AG10803 (cell line): ENCODE measurements around the gene LTBP4.

Experiments
- DNase-seq: peaks from one replicate; pipeline ENCODE4 v3.0.0; 2010; ENCODE audit warnings: low read depth
- H3K4me3 ChIP-seq: 2 replicates; pipeline ENCODE4 v1.5.1; 2011; ENCODE audit warnings: mild to moderate bottlenecking, low read length, control low read depth
- TF ChIP-seq, protein P1 (sequence below): conservative IDR thresholded peaks from 2 replicates; pipeline ENCODE4 v1.5.1; 2011; ENCODE audit warnings: mild to moderate bottlenecking, low read length, control low read depth, inconsistent platforms

The LTBP4 gene

DNA sequence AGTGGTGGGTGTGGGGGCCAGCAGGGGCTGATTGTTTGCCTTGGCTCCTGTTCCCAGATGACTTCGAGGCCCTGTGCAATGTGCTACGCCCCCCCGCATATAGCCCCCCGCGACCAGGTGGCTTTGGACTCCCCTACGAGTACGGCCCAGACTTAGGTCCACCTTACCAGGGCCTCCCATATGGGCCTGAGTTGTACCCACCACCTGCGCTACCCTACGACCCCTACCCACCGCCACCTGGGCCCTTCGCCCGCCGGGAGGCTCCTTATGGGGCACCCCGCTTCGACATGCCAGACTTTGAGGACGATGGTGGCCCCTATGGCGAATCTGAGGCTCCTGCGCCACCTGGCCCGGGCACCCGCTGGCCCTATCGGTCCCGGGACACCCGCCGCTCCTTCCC lies 25.7 kb downstream of the LTBP4 start:
- no peak overlapping the region for H3K4me3 ChIP-seq
- TF ChIP-seq, protein P1, sequence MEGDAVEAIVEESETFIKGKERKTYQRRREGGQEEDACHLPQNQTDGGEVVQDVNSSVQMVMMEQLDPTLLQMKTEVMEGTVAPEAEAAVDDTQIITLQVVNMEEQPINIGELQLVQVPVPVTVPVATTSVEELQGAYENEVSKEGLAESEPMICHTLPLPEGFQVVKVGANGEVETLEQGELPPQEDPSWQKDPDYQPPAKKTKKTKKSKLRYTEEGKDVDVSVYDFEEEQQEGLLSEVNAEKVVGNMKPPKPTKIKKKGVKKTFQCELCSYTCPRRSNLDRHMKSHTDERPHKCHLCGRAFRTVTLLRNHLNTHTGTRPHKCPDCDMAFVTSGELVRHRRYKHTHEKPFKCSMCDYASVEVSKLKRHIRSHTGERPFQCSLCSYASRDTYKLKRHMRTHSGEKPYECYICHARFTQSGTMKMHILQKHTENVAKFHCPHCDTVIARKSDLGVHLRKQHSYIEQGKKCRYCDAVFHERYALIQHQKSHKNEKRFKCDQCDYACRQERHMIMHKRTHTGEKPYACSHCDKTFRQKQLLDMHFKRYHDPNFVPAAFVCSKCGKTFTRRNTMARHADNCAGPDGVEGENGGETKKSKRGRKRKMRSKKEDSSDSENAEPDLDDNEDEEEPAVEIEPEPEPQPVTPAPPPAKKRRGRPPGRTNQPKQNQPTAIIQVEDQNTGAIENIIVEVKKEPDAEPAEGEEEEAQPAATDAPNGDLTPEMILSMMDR, result no peak
- DNase-seq, result no peak

DNA sequence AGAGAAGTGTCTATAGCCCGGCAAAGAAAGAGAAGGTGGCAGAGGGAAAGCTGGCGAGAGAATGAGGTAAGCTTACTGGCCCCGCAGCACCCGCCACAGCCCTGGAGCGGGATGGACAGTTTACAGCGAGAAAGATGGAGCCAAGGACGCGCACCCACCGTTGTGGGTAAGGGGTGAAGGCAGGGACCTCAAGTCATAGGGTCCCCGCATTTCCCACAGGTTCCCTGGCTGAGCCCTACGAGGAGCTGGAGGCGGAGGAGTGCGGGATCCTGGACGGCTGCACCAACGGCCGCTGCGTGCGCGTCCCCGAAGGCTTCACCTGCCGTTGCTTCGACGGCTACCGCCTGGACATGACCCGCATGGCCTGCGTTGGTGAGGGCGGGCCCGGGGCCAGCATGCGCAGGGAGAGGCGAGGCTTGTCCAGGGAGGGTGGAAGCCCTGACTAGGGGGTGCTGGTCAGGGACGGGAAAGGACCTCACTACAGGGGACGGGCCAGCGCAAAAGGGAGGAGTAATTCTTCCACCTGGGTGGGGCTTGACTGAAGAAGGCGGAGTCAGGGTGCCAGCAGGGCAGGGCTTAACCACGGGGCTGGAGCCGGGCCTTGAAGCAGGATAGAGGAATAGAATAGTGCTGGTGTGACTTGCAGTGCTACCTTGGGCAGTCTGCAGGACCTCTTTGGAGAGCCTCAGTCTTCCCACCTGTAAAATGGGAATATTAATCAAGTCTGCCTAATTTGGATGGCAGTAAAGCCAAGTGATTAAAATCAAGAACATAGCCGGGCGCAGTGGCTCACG lies 26.5 kb downstream of the LTBP4 start:
- DNase-seq, result no peak
- TF ChIP-seq, protein P1, result no peak
- no peak overlapping the region for H3K4me3 ChIP-seq

DNA sequence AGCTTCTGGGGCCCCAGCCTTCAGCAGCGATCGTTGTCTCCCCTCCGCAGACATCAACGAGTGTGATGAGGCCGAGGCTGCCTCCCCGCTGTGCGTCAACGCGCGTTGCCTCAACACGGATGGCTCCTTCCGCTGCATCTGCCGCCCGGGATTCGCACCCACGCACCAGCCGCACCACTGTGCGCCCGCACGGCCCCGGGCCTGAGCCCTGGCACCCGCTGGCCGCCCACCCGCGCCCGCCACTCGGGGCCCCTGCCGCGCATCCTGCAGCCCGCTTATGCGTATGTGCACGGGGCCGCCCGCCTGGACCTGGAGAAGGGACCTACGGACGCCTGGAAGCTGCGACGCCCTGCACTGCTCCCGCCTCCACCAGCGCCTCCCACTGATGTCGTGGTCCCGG lies 28.2 kb downstream of the LTBP4 start:
- TF ChIP-seq, protein P1, result no peak
- no peak overlapping the region for H3K4me3 ChIP-seq
- no peak for DNase-seq

DNA sequence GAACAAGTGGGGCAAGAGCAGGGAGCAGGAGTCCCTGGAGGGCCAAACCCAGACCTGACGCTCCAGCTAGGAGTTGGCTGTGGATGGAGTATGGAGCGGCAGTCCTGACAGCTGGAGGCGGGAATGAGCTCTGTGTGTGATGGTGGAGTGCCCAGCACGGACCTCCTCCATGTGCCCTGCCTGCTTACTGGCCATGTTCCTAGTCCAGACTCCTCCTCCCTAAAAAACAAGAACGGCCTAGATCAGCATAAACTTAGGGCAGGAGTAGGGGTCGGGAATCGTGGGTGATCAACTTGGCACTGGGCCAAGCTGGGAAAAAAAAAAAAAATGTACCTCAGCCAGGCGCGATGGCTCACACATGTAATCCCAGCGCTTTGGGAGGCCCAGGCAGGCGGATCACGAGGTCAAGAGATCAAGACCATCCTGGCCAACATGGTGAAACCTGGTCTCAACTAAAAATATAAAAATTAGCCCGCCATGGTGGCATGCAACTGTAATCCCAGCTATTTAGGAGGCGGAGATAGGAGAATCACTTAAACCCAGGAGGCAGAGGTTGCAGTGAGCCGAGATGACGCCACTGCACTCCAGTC lies 29.5 kb downstream of the LTBP4 start:
- no peak overlapping the region for H3K4me3 ChIP-seq
- TF ChIP-seq, protein P1, result no peak
- no peak for DNase-seq

DNA sequence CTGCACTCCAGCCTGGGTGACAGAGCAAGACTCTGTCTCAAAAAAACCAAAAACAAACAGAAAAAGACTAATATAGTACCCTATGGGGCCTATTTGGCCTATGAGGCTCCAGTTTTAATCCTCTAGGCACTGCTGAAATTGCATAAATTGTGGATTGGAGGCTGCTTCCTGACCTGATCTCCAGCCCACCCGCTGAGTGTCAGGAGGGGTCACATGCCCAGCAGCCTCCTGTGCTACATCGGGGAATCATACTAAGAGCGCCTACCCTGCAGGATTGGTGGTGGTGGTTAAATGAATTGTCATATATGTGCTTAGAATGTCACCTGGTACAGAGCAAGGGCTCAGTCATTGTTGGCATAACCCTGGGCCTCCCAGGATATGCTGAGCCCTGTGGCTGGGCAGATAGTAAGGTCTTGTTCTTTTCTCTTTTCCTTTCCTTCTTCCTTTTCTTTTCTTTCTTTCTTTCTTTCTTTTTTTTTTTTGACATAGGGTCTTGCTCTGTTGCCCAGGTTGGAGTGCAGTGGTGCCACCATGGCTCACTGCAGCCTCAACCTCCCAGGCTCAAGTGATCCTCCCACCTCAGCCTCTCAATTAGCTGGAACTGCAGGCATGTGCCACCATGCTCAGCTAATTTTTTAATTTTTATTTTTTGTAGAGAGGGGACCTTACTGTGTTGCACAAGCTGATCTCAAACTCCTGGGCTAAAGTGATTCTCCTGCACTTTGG lies 31.3 kb downstream of the LTBP4 start:
- TF ChIP-seq, protein P1, result no peak
- no peak overlapping the region for H3K4me3 ChIP-seq
- DNase-seq, result no peak

DNA sequence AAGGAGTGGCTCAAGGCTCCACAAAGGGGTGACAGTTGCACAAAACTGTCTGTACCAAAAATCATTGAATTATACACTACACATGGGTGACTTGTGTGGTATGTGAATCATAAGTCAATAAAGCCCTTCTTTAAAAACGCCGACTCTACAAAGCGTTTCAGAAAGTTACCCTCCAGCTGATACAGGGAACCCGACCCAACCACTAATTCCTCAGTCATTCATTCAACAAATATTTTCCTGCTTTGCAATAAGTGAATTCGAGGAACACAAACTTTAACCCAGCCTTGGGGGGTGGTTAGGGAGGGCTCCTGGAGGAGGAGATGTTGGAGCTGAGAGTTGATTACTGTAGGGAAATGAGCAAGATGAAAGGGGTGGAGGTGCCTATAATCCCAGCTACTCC lies 32.0 kb downstream of the LTBP4 start:
- TF ChIP-seq, protein P1, result no peak
- no peak overlapping the region for H3K4me3 ChIP-seq
- peak; percentile 35 for DNase-seq

DNA sequence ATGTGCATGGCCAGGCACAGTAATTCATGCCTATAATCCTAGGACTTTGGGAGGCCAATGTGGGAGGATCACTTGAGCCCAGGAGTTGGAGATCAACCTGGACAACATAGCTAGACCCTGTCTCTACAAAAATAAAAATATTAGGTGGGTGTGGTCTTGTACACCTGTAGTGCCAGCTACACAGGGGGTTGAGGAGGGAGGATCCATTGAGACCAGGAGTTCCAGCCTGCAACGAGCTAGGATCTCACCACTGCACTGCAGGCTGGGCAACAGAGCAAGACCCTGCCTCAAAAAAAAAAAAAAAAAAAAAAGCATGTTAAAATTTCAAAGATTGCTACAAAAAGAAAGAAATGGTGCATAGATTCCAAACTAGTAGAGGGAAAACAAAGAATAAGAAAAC lies 37.2 kb downstream of the LTBP4 start:
- no peak for DNase-seq
- no peak overlapping the region for H3K4me3 ChIP-seq
- TF ChIP-seq, protein P1, result no peak
